ENCODE measurements around the gene MIEF2. TPM values are rescaled to one million over a fixed set of nuclear protein-coding genes. Genes with fewer than 3 reads are reported as not detected.
"Not testable (repeated sequence)": the region's sequence is repeated elsewhere in the genome, so short reads cannot be mapped to it uniquely, and the experiment has no call there.

MIEF2 gene
- total and polyA plus RNA-seq, 5 donors from 2014 or later: 11.7 to 19.9 (median 13.1) TPM

GRCh38 chr17:18285296-18285695 lies 24.8 kb downstream of the MIEF2 start:
- Histone ChIP-seq H3K36me3 (ENCODE audit: control insufficient read depth, insufficient read depth, low read length) (peaks cover 73% of the 10 kb centered on the region), H3K27ac (ENCODE audit: insufficient read depth, low read length, poor library complexity, severe bottlenecking) (no peak overlapping the region), H3K4me1 (ENCODE audit: control insufficient read depth, insufficient read depth, low read length, poor library complexity, severe bottlenecking) (no peaks in the 10 kb centered on the region), H3K9me3 (ENCODE audit: control insufficient read depth in 2 of 2, low read length in 2 of 2) (no peaks in the 10 kb centered on the region), H3K4me3 (ENCODE audit: low read depth, low read length) (no peak overlapping the region), H3K27me3 (ENCODE audit: control insufficient read depth, insufficient read depth, low read length) (no peaks in the 10 kb centered on the region)
- Mint-ChIP-seq H3K9me3 (no peaks in the 10 kb centered on the region), H3K27me3 (no peaks in the 10 kb centered on the region), H3K4me3 (no peak overlapping the region), H3K4me1 (peaks cover 0 to 2% (median 0%) of the 10 kb centered on the region in 4 donors), H3K27ac (peak overlapping the region in 1 of 3 donors; percentile 20), H3K36me3 (peaks cover 43% of the 10 kb centered on the region)
- DNase-seq: no peak
- no peak for ATAC-seq (ENCODE audit: low read depth in 2 of 2)

- Mint-ChIP-seq H3K9me3 (no peaks in the 10 kb centered on the region), H3K4me1 (peaks cover 0 to 2% (median 0%) of the 10 kb centered on the region in 4 donors), H3K36me3 (peaks cover 22% of the 10 kb centered on the region), H3K27ac (peak overlapping the region in 1 of 3 donors; percentile 5), H3K27me3 (no peaks in the 10 kb centered on the region), H3K4me3 (no peak overlapping the region)
- Histone ChIP-seq H3K9me3 (ENCODE audit: control insufficient read depth in 2 of 2, low read length in 2 of 2) (no peaks in the 10 kb centered on the region), H3K36me3 (ENCODE audit: control insufficient read depth, insufficient read depth, low read length) (peaks cover 55% of the 10 kb centered on the region), H3K4me3 (ENCODE audit: low read depth, low read length) (no peak overlapping the region), H3K4me1 (ENCODE audit: control insufficient read depth, insufficient read depth, low read length, poor library complexity, severe bottlenecking) (no peaks in the 10 kb centered on the region), H3K27ac (ENCODE audit: insufficient read depth, low read length, poor library complexity, severe bottlenecking) (no peak overlapping the region), H3K27me3 (ENCODE audit: control insufficient read depth, insufficient read depth, low read length) (no peaks in the 10 kb centered on the region)
- DNase-seq (no peak), ATAC-seq (ENCODE audit: low read depth in 2 of 2) (no peak)
These were observed 31.5 kb downstream of the MIEF2 start for GRCh38 chr17:18291718-18292540.

- H3K27ac ChIP-seq (ENCODE audit: insufficient read depth, low read length, poor library complexity, severe bottlenecking); H3K9me3 Mint-ChIP-seq; H3K4me3 ChIP-seq (ENCODE audit: low read depth, low read length); H3K4me1 Mint-ChIP-seq; DNase-seq; H3K27me3 ChIP-seq (ENCODE audit: control insufficient read depth, insufficient read depth, low read length); ATAC-seq (ENCODE audit: low read depth in 2 of 2); H3K27ac Mint-ChIP-seq; H3K4me1 ChIP-seq (ENCODE audit: control insufficient read depth, insufficient read depth, low read length, poor library complexity, severe bottlenecking); H3K4me3 Mint-ChIP-seq; H3K9me3 ChIP-seq (ENCODE audit: control insufficient read depth in 2 of 2, low read length in 2 of 2); H3K27me3 Mint-ChIP-seq: not testable (repeated sequence)
- H3K36me3 Mint-ChIP-seq: peaks cover 31% of the 10 kb centered on the region
- peaks cover 47% of the 10 kb centered on the region for H3K36me3 ChIP-seq (ENCODE audit: control insufficient read depth, insufficient read depth, low read length)
These were observed 37.6 kb downstream of the MIEF2 start for GRCh38 chr17:18298061-18298460.

- Mint-ChIP-seq H3K4me3 (no peak overlapping the region), H3K36me3 (peaks cover 36% of the 10 kb centered on the region), H3K4me1 (no peaks in the 10 kb centered on the region), H3K27me3 (no peaks in the 10 kb centered on the region), H3K27ac (peak overlapping the region in 1 of 3 donors; percentile 40), H3K9me3 (no peaks in the 10 kb centered on the region)
- DNase-seq (no peak), ATAC-seq (ENCODE audit: low read depth in 2 of 2) (no peak)
- Histone ChIP-seq H3K27ac (ENCODE audit: insufficient read depth, low read length, poor library complexity, severe bottlenecking) (no peak overlapping the region), H3K27me3 (ENCODE audit: control insufficient read depth, insufficient read depth, low read length) (no peaks in the 10 kb centered on the region), H3K4me3 (ENCODE audit: low read depth, low read length) (no peak overlapping the region), H3K4me1 (ENCODE audit: control insufficient read depth, insufficient read depth, low read length, poor library complexity, severe bottlenecking) (no peaks in the 10 kb centered on the region), H3K36me3 (ENCODE audit: control insufficient read depth, insufficient read depth, low read length) (peaks cover 62% of the 10 kb centered on the region), H3K9me3 (ENCODE audit: control insufficient read depth in 2 of 2, low read length in 2 of 2) (no peaks in the 10 kb centered on the region)
These were observed 40.4 kb downstream of the MIEF2 start for GRCh38 chr17:18300725-18301480.

GRCh38 chr17:18303206-18303605 lies 42.7 kb downstream of the MIEF2 start:
- not testable (repeated sequence) for H3K9me3 ChIP-seq (ENCODE audit: control insufficient read depth in 2 of 2, low read length in 2 of 2); H3K9me3 Mint-ChIP-seq; H3K4me1 ChIP-seq (ENCODE audit: control insufficient read depth, insufficient read depth, low read length, poor library complexity, severe bottlenecking); H3K27me3 ChIP-seq (ENCODE audit: control insufficient read depth, insufficient read depth, low read length); H3K27ac ChIP-seq (ENCODE audit: insufficient read depth, low read length, poor library complexity, severe bottlenecking); H3K4me3 ChIP-seq (ENCODE audit: low read depth, low read length); ATAC-seq (ENCODE audit: low read depth in 2 of 2); H3K4me3 Mint-ChIP-seq; H3K27ac Mint-ChIP-seq; H3K4me1 Mint-ChIP-seq; H3K27me3 Mint-ChIP-seq; DNase-seq
- H3K36me3 Mint-ChIP-seq: peaks cover 43% of the 10 kb centered on the region
- H3K36me3 ChIP-seq (ENCODE audit: control insufficient read depth, insufficient read depth, low read length): peaks cover 75% of the 10 kb centered on the region

GRCh38 chr17:18309202-18309601 lies 48.7 kb downstream of the MIEF2 start:
- no peaks in the 10 kb centered on the region for H3K9me3 ChIP-seq (ENCODE audit: control insufficient read depth in 2 of 2, low read length in 2 of 2)
- Mint-ChIP-seq H3K4me1 (peaks cover 6 to 38% (median 21%) of the 10 kb centered on the region in 4 donors), H3K36me3 (peaks cover 18% of the 10 kb centered on the region), H3K9me3 (no peaks in the 10 kb centered on the region), H3K27me3 (no peaks in the 10 kb centered on the region), H3K27ac (no peak overlapping the region), H3K4me3 (no peak overlapping the region)
- H3K27ac ChIP-seq (ENCODE audit: insufficient read depth, low read length, poor library complexity, severe bottlenecking): no peak overlapping the region
- no peak for DNase-seq
- ATAC-seq (ENCODE audit: low read depth in 2 of 2): no peak
- H3K4me1 ChIP-seq (ENCODE audit: control insufficient read depth, insufficient read depth, low read length, poor library complexity, severe bottlenecking): peaks cover 20% of the 10 kb centered on the region
- peaks cover 42% of the 10 kb centered on the region for H3K36me3 ChIP-seq (ENCODE audit: control insufficient read depth, insufficient read depth, low read length)
- H3K4me3 ChIP-seq (ENCODE audit: low read depth, low read length): no peak overlapping the region
- no peaks in the 10 kb centered on the region for H3K27me3 ChIP-seq (ENCODE audit: control insufficient read depth, insufficient read depth, low read length)

GRCh38 chr17:18314059-18314730 lies 53.7 kb downstream of the MIEF2 start:
- no peak for ATAC-seq (ENCODE audit: low read depth in 2 of 2)

More at GRCh38 chr17:18314059-18314730, 53.7 kb downstream of the MIEF2 start:
- H3K27ac ChIP-seq (ENCODE audit: insufficient read depth, low read length, poor library complexity, severe bottlenecking): peak overlapping the region; percentile 96
- H3K9me3 Mint-ChIP-seq: no peaks in the 10 kb centered on the region
- peaks cover 14% of the 10 kb centered on the region for H3K36me3 ChIP-seq (ENCODE audit: control insufficient read depth, insufficient read depth, low read length)
- peaks cover 0 to 82% (median 45%) of the 10 kb centered on the region in 4 donors for H3K4me1 Mint-ChIP-seq
- no peaks in the 10 kb centered on the region for H3K27me3 ChIP-seq (ENCODE audit: control insufficient read depth, insufficient read depth, low read length)
- H3K4me3 Mint-ChIP-seq: peak overlapping the region; percentile 94 to 98 (median 96)
- peak overlapping the region; percentile 98 to 99 (median 98) for H3K27ac Mint-ChIP-seq
- H3K4me3 ChIP-seq (ENCODE audit: low read depth, low read length): peak overlapping the region; percentile 86
- no peaks in the 10 kb centered on the region for H3K27me3 Mint-ChIP-seq
- no peaks in the 10 kb centered on the region for H3K9me3 ChIP-seq (ENCODE audit: control insufficient read depth in 2 of 2, low read length in 2 of 2)
- no peak for DNase-seq
- peaks cover 9% of the 10 kb centered on the region for H3K36me3 Mint-ChIP-seq
- H3K4me1 ChIP-seq (ENCODE audit: control insufficient read depth, insufficient read depth, low read length, poor library complexity, severe bottlenecking): peaks cover 61% of the 10 kb centered on the region

Measured in CD4-positive, CD25-positive, alpha-beta regulatory T cell (primary cell).